ENCODE measurements around the gene TRAF2. TPM values are rescaled to one million over a fixed set of nuclear protein-coding genes. Genes with fewer than 3 reads are reported as not detected.
"Not testable (repeated sequence)": the region's sequence is repeated elsewhere in the genome, so short reads cannot be mapped to it uniquely, and the experiment has no call there.

Gene TRAF2
- total and polyA plus RNA-seq, 2 donors from 2014 or later, result 11.4 to 16.9 TPM

DNA sequence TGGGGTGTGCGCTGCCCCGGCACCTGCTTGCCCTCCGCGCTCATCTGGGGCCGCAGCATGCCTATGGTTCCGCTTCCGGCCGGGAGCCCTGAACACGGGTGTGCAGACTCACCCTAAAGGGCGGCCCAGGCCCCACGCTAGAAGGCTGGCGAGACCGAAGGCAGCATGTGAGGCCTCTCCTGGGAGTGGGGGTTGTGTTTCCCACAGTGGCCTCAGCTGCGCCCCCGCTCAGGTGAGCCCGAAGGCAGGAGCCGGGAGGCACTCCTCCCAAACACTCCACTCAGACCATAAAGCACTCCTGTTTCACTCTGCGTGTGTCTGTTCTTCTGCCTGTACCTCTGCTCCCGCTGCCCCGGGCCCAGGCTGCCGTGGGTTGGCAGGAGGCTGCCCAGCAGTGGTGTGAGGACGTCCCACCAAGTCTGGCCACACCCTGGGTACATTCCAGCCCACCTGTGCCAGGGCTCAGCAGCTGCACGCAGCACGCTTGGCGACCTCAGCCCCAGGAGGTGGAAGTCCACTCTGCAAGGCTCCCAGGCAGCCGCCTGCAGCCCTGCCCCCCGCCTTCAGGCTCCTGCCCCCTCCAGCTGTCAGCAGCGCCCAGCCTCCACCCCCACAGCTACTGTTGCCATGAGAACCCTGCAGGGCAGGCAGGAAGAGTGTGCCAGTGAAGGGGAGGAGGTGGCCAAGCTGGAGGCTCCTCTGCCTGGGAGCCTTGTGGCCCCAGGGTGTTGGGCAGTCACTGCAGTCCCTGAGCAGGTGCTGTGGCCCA is 45.3 kb upstream of the TRAF2 start:
- Histone ChIP-seq H3K4me3 (ENCODE audit: low read length in 3 of 3) (no peak overlapping the region), H3K9me3 (ENCODE audit: control insufficient read depth in 2 of 3, insufficient read depth in 1 of 3, low read length in 3 of 3) (no peaks in the 10 kb centered on the region), H3K27ac (ENCODE audit: low read depth in 2 of 2, low read length in 2 of 2) (peak overlapping the region in 1 of 2 donors; percentile 51), H3K36me3 (ENCODE audit: control insufficient read depth in 2 of 3, insufficient read depth in 3 of 3, low read length in 3 of 3) (no peaks in the 10 kb centered on the region), H3K4me1 (ENCODE audit: control insufficient read depth in 2 of 3, insufficient read depth in 2 of 3, low read depth in 1 of 3, low read length in 3 of 3) (peaks cover 0 to 22% (median 7%) of the 10 kb centered on the region in 3 donors), H3K27me3 (ENCODE audit: control insufficient read depth, insufficient read depth, low read length) (no peaks in the 10 kb centered on the region), H3K9ac (ENCODE audit: low read length in 3 of 3) (no peak overlapping the region)
- intact Hi-C loops (cut with DNase I), result loop anchor here (10.0 kb wide), 1 partner anchor 104 kb away; the partner anchor contains the start of genes C8G and FBXW5
- peak; percentile 86 to 91 (median 89) for DNase-seq
- TF ChIP-seq, protein P1, sequence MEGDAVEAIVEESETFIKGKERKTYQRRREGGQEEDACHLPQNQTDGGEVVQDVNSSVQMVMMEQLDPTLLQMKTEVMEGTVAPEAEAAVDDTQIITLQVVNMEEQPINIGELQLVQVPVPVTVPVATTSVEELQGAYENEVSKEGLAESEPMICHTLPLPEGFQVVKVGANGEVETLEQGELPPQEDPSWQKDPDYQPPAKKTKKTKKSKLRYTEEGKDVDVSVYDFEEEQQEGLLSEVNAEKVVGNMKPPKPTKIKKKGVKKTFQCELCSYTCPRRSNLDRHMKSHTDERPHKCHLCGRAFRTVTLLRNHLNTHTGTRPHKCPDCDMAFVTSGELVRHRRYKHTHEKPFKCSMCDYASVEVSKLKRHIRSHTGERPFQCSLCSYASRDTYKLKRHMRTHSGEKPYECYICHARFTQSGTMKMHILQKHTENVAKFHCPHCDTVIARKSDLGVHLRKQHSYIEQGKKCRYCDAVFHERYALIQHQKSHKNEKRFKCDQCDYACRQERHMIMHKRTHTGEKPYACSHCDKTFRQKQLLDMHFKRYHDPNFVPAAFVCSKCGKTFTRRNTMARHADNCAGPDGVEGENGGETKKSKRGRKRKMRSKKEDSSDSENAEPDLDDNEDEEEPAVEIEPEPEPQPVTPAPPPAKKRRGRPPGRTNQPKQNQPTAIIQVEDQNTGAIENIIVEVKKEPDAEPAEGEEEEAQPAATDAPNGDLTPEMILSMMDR (IDR thresholded peaks at IDR 0.05; ENCODE audit: borderline replicate concordance, extremely low read depth, insufficient read depth), result no peak
- no peak for FAIRE-seq

DNA sequence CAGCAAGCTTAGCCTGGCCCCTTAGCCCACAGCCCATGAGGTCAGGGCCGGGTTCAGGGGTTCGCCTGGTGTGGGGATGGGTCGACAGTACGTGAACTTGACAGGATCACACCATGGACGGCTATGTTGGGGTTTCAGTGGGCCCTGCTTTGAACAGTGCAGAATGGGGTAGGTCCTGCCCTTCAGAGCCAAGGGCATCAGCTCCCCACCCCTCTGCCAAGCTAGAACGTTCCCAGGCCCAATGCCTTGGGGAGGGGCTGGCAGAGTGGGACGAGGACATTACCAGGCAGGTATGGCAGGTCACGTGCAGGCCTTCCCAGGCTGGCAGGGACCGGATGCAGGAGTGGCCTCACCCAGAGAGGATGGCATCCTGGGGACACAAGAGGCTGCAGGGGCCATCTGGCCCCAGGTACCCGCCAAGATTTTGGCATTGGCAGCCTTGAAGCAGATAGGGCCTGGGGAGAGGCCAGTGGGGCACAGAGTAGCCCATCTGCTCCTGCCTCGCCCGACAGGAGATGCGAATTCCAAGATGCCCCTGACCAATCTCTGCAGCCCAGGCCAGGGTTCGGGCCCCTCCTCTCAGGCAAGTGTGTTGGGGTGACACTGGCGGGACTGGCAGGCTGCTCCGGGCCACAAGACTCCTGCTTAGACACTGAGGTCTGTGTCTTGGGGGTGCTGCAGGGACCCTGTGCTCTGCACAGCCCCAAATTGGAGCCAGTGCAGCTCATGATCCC is 44.5 kb upstream of the TRAF2 start:
- intact Hi-C loops (cut with DNase I), result loop anchor here (10.0 kb wide), 1 partner anchor 103 kb away; the partner anchor contains the start of genes C8G and FBXW5
- H3K27ac ChIP-seq (ENCODE audit: low read depth in 2 of 2, low read length in 2 of 2), result peak overlapping the region in 1 of 2 donors; percentile 51
- not testable (repeated sequence) for H3K9me3 ChIP-seq (ENCODE audit: control insufficient read depth in 2 of 3, insufficient read depth in 1 of 3, low read length in 3 of 3); DNase-seq; H3K27me3 ChIP-seq (ENCODE audit: control insufficient read depth, insufficient read depth, low read length); H3K36me3 ChIP-seq (ENCODE audit: control insufficient read depth in 2 of 3, insufficient read depth in 3 of 3, low read length in 3 of 3); H3K9ac ChIP-seq (ENCODE audit: low read length in 3 of 3); H3K4me3 ChIP-seq (ENCODE audit: low read length in 3 of 3); FAIRE-seq
- peaks cover 0 to 25% (median 7%) of the 10 kb centered on the region in 3 donors for H3K4me1 ChIP-seq (ENCODE audit: control insufficient read depth in 2 of 3, insufficient read depth in 2 of 3, low read depth in 1 of 3, low read length in 3 of 3)

DNA sequence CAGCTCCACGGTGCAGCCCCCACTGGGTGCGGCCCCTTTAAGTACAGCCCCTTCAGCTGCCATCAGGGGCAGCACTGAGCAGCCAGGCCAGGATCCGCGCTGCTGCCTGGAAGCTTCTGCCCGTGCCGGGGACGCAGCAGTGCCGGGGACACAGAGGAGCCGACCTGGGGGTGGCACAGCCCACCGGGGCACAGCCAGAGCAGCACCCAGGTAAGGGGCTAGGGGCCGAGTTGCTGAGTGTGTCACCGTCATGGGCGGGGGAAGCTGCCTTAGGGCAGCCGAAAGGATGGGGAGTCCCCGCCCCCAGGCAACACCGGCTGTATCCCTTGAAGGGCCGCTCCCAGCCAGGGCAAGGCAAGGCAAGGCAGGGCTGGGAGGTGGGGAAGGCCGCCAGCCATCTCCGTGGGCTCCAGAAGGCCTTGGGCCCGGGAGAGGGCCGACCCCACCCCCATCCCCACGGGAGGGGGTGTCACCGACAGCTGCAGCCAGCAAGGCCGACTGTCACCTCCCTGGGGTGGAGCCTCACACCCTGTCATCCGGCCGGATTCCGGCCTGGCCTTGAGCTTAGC is 43.9 kb upstream of the TRAF2 start, which contains the start of gene AJM1:
TSS of gene AJM1 (plus strand) at position 99 of the 569 bp plus-strand sequence. CDS start 1,937 bp downstream, outside the sequence.
- peak within 1 kb of the TSS in 2 of 3 donors; percentile 16 to 44 for H3K4me3 ChIP-seq (ENCODE audit: low read length in 3 of 3)
- not testable (repeated sequence) for FAIRE-seq; H3K36me3 ChIP-seq (ENCODE audit: control insufficient read depth in 2 of 3, insufficient read depth in 3 of 3, low read length in 3 of 3); H3K9ac ChIP-seq (ENCODE audit: low read length in 3 of 3); H3K9me3 ChIP-seq (ENCODE audit: control insufficient read depth in 2 of 3, insufficient read depth in 1 of 3, low read length in 3 of 3); H3K27me3 ChIP-seq (ENCODE audit: control insufficient read depth, insufficient read depth, low read length)
- TF ChIP-seq, protein P1 (IDR thresholded peaks at IDR 0.05; ENCODE audit: borderline replicate concordance, extremely low read depth, insufficient read depth), result peak; percentile 88
- H3K4me1 ChIP-seq (ENCODE audit: control insufficient read depth in 2 of 3, insufficient read depth in 2 of 3, low read depth in 1 of 3, low read length in 3 of 3), result peaks cover 0 to 26% (median 7%) of the 10 kb centered on the region in 3 donors
- intact Hi-C loops (cut with DNase I), result loop anchor here (10.0 kb wide), 1 partner anchor 102 kb away; the partner anchor contains the start of genes C8G and FBXW5
- peak; percentile 86 to 92 (median 91) for DNase-seq
- peak within 1 kb of the TSS in 1 of 2 donors; percentile 51 for H3K27ac ChIP-seq (ENCODE audit: low read depth in 2 of 2, low read length in 2 of 2)

DNA sequence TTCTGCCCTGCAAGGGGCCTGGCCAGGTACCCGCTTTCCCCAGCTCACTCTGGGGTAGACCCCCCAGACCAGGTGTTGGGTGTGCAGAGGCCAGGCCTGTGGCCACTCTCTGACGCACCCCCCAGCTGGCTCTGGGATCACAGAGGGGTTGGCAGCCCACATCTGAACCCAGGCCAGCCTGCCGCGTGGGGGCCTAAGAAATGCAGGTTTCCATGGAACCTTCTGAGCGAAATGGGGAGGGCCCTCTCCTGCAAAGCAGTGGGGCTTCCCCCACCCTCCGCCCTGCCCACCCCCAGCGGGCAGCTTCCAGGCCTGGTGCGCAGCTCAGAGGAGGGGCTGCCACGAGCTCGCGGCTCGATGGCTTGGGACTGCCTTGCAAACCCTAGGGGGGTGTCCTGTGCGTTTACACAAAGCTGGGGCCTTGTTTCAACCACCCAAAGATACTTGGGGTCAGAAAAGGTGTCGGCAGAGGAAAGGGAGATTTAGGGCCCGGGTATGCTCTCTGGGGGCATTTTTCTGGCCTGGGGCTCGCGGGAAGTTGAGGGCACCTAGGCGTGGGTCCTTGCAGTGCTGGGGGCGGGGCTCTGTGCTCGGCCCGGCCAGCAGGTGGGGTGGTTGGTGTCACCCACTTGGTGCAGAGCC is 43.0 kb upstream of the TRAF2 start:
- H3K27me3 ChIP-seq (ENCODE audit: control insufficient read depth, insufficient read depth, low read length); H3K4me3 ChIP-seq (ENCODE audit: low read length in 3 of 3); FAIRE-seq; H3K27ac ChIP-seq (ENCODE audit: low read depth in 2 of 2, low read length in 2 of 2); H3K36me3 ChIP-seq (ENCODE audit: control insufficient read depth in 2 of 3, insufficient read depth in 3 of 3, low read length in 3 of 3); H3K9ac ChIP-seq (ENCODE audit: low read length in 3 of 3); H3K9me3 ChIP-seq (ENCODE audit: control insufficient read depth in 2 of 3, insufficient read depth in 1 of 3, low read length in 3 of 3): not testable (repeated sequence)
- DNase-seq, result peak in 1 of 5 donors; percentile 68
- H3K4me1 ChIP-seq (ENCODE audit: control insufficient read depth in 2 of 3, insufficient read depth in 2 of 3, low read depth in 1 of 3, low read length in 3 of 3), result peaks cover 0 to 33% (median 7%) of the 10 kb centered on the region in 3 donors
- intact Hi-C loops (cut with DNase I), result loop anchor here (10.0 kb wide), 1 partner anchor 102 kb away; the partner anchor contains the start of genes C8G and FBXW5

Measured in kidney (tissue), 14 donors.